HG03280 (cell line): Measurements from ENCODE around the gene MLC1.

Source experiments
- ATAC-seq: cut with Tn5 transposase; IDR thresholded peaks from one replicate; pipeline ENCODE4 v1.9.1; 2021; ENCODE audit warnings: mild to moderate bottlenecking, moderate library complexity; ENCODE audit not compliant: unreplicated experiment

The MLC1 gene

GRCh38 chr22:50085211-50085972, at the start of gene MLC1:
Gene MLC1 (minus strand): TSS chr22:50085426. CDS start chr22:50084902, 524 bp downstream.
- ATAC-seq = no peak

- ATAC-seq = no peak
Observed at GRCh38 chr22:50134481-50134880, 49.3 kb upstream of the MLC1 start.

- no peak for ATAC-seq
Observed at GRCh38 chr22:50131894-50132293, 46.7 kb upstream of the MLC1 start.

GRCh38 chr22:50129121-50129736, 44.0 kb upstream of the MLC1 start:
- ATAC-seq = no peak

- no peak for ATAC-seq
Observed at GRCh38 chr22:50125029-50125428, 39.8 kb upstream of the MLC1 start.

GRCh38 chr22:50123119-50123518, 37.9 kb upstream of the MLC1 start:
- ATAC-seq = no peak

GRCh38 chr22:50121202-50121740, 36.0 kb upstream of the MLC1 start:
- no peak for ATAC-seq

- ATAC-seq = no peak
Observed at GRCh38 chr22:50119768-50120251, 34.6 kb upstream of the MLC1 start.

GRCh38 chr22:50119169-50119767, 34.0 kb upstream of the MLC1 start:
- no peak for ATAC-seq

- ATAC-seq = no peak
Observed at GRCh38 chr22:50118557-50119168, 33.4 kb upstream of the MLC1 start.

- ATAC-seq = no peak
Observed at GRCh38 chr22:50118129-50118528, 32.9 kb upstream of the MLC1 start.

GRCh38 chr22:50117168-50117762, 32.0 kb upstream of the MLC1 start:
- no peak for ATAC-seq

GRCh38 chr22:50115693-50116092, 30.5 kb upstream of the MLC1 start:
- ATAC-seq = no peak

GRCh38 chr22:50114221-50115021, 29.2 kb upstream of the MLC1 start:
- ATAC-seq = no peak

- ATAC-seq = no peak
Observed at GRCh38 chr22:50112151-50113118, 27.2 kb upstream of the MLC1 start.

GRCh38 chr22:50111056-50111455, 25.8 kb upstream of the MLC1 start:
- no peak for ATAC-seq

- ATAC-seq = no peak
Observed at GRCh38 chr22:50107529-50107928, 22.3 kb upstream of the MLC1 start.

GRCh38 chr22:50105208-50106100, 20.2 kb upstream of the MLC1 start:
- ATAC-seq = no peak
